Ishikawa (cell line): ENCODE data around the gene INPP4B.

Source experiments
- CEBPB ChIP-seq: IDR thresholded peaks from 2 replicates; pipeline ENCODE4 v1.6.1; 2012
- EGR1 ChIP-seq: IDR thresholded peaks from 2 replicates; pipeline ENCODE4 v1.6.1; 2012
- EP300 ChIP-seq: IDR thresholded peaks from 2 replicates; pipeline ENCODE4 v1.6.1; 2012; ENCODE audit warnings: borderline replicate concordance
- FOXM1 ChIP-seq: IDR thresholded peaks from 2 replicates; pipeline ENCODE4 v1.6.1; 2012; ENCODE audit warnings: low read depth, borderline replicate concordance
- MAX ChIP-seq: IDR thresholded peaks from 2 replicates; pipeline ENCODE4 v1.6.1; 2012
- NFIC ChIP-seq: IDR thresholded peaks from 2 replicates; pipeline ENCODE4 v1.6.1; 2012
- TAF1 ChIP-seq: IDR thresholded peaks from 2 replicates; pipeline ENCODE4 v1.6.1; 2012; ENCODE audit warnings: low read depth, mild to moderate bottlenecking
- TCF12 ChIP-seq: IDR thresholded peaks from 2 replicates; pipeline ENCODE4 v1.6.1; 2012; ENCODE audit warnings: low read depth

GRCh38 chr4:142282870-142283431 lies 563.1 kb downstream of the INPP4B start:
- TF ChIP-seq MAX (no peak), TCF12 (no peak), EP300 (no peak), TAF1 (no peak), CEBPB (no peak), FOXM1 (no peak), NFIC (no peak), EGR1 (no peak)
